HG03039 (cell line): ENCODE measurements around the gene TENM4.

Source experiments
- ATAC-seq: cut with Tn5 transposase; IDR thresholded peaks from one replicate; pipeline ENCODE4 v1.9.1; 2021; ENCODE audit warnings: mild to moderate bottlenecking, moderate library complexity; ENCODE audit not compliant: unreplicated experiment

Gene TENM4

GRCh38 chr11:78876676-78877075 is 564.2 kb downstream of the TENM4 start:
- ATAC-seq: no peak

- no peak for ATAC-seq
Observed at GRCh38 chr11:78870655-78871054, 570.2 kb downstream of the TENM4 start.

DNA sequence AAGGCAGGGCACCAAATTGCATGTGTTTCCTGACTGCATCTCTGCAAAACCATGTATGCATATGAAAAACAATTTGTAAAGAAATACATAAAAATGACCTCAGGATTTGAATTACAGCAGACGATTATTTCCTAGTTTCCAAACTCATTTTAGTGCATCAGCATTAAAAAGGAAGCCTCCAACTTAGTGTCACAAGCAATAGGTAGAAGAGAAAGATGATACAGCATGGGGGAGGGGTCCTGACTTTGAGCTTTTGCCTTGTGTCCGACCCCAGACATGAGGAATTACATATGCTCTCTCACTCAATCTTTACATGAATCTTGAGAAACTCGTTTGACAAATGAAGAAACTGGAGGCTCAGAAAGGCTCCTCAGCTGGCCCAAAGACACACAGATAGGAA is 571.5 kb downstream of the TENM4 start:
- ATAC-seq: no peak

DNA sequence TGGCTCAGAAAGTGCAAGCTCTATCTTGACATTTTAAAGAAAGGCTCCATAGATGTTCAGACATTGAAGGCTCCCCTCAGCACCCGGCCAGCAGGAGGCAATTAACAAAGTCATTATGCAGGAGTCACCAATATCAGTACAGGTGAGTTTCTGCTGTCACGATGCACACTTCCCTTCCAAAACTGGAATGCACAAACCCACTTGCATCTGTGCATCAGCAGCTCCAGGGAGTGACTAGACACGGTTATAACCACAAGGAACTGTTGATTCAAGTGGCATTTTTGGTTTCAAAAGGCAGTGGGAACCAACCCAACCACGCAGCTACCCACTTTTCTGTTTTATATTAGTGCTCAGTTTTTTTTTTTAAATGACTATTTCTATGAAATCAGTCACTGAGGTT is 572.3 kb downstream of the TENM4 start:
- no peak for ATAC-seq

DNA sequence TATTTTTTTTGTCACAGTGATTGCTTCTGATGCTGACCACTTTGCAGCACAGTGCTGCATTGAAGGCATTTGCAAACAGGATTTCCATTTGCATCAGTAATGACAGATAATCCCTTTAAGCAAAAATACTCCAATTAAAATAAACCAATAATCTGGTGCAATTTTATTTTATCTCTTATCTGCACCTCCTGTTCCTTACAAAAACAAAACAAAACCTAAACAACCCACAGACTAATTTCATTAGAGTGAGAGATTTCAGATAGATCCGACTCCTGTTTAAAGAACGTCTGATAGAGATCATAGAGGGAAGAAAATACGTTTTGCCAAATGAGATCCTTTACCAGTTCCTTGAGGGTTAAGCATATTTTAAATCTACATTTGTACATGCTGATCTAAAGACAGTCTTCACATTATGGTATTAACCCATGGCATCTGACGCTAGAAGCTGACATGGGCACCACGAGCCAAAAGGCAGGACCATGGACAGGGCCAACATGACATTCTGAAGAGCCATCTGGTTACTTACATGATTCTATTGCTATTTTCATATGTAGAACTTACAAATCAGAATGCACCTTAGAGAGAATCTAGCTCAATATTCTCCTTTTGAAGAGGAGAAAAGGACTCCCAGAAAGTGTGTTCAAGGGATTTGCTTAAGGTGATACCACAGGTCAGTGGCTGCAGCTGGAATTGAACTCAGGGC is 580.0 kb downstream of the TENM4 start:
- no peak for ATAC-seq

- ATAC-seq: no peak
Observed at GRCh38 chr11:78857688-78858087, 583.1 kb downstream of the TENM4 start.

DNA sequence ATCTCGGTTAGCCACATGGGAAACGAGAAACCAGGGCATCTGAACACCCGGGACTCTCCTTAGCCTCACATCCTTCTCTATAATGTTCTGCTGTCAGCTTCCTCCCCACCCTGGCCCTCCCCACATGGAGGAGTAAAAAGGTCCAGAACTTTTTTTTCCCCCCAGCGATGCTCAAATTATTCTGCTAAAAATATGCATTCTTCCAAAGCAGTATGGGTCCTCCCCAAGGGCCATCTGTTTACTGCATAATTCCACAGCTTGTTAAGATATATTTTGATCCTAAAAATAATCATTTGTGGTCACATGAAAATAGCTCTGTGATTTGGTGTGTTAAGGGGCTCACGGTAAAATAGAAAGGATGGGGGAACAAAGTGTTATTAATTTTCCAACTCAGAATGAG is 584.6 kb downstream of the TENM4 start:
- ATAC-seq: no peak

GRCh38 chr11:78855116-78855515 is 585.7 kb downstream of the TENM4 start:
- no peak for ATAC-seq

GRCh38 chr11:78853521-78853920 is 587.3 kb downstream of the TENM4 start:
- ATAC-seq: no peak

DNA sequence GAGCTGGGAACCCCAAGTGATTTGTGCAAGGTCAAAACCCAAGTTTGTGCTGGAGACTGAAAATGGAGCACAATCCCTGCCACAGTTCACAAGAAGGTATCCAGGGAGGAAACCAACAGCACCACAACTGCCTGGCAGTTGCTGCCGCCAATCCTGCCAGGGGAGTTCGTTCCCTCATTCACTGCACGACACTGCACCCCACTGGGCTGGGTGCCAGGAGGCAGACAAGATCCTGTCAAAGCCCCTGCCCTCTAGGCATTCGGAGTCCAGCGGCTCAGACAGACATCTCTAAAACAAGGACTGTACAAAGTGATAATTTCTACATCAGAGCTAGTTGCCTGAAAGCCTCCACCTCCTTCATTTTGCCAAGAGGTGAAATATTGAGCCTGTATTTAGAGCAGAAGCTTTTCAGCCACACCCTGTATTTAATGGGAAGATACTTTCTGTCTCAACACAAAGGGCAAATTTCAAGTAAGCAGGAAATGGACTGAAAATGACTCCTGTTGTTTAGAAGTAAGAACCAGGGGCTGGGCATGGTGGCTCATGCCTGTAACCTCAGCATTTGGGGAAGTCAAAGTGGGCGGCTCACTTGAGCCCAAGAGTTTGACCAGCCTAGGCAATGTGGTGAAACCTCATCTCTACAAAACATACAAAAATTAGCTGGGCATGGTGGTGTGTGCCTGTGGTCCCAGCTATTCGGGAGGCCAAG is 588.8 kb downstream of the TENM4 start:
- ATAC-seq: no peak

DNA sequence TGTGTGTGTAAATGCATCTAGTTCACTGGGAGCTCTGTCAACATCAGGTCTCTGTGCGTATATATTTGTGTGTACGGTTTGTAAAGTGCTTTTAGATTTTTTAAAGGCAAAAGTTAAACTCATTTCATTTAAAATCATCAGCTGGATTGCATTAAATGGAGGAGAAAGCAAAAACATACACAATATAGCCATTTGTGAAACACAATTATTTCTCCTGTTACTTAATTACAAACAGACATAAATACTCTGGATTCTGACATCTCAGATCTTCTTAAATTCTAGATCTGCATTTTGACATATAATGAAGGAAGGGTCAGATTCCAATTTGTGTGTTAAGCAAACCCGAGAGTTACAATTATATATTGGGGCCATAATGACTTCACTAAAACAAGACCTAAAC is 590.8 kb downstream of the TENM4 start:
- no peak for ATAC-seq

- no peak for ATAC-seq
Observed at GRCh38 chr11:78846269-78846668, 594.6 kb downstream of the TENM4 start.

GRCh38 chr11:78845496-78845895 is 595.3 kb downstream of the TENM4 start:
- no peak for ATAC-seq

DNA sequence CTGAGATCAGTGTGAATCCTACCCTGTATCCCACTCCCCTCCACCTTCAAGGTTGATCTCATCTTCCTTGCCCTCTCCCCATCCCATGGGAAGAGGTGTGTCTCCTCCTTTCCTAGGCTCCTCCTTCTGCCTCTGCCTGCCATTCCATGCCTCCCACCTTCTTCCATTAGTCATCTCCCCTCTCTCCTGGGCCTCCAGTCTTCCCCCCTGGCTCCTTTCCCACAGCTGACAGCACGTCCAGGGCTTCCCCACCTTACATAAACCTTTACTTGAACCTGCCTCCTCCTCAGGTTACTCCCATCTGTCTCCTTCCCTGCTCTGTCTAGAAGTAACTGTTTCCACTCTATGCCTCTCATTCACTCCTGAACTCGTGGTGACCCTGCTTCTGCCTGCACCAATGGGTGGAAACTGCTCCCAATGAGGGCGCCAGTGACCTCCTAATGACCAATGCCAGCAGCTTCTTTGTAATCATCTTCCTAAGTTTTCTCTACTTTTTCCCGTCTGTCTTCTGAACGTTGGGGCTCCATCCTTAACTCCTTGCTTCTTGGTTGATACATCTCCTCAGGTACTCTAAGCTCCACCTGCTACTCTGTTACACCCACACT is 599.3 kb downstream of the TENM4 start:
- ATAC-seq: no peak

DNA sequence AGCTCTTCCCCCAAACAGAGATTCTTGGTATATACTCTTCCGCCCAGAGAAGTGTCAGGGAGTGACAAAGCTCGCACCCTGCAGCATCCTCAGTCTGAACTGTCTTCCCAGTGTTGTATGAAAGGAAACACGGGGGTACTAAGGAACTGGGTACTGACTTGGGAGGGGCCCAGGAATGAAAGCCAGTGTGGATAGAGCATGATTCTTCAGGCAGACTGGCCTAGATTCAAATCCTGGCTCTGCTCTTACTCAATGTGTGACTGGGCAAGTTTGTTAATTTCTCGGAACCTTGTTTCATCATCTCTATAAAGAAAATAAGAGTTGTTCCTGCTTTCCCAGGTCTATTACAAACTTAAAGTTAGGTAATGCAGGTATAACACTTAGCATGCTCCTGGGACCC is 600.2 kb downstream of the TENM4 start:
- no peak for ATAC-seq

DNA sequence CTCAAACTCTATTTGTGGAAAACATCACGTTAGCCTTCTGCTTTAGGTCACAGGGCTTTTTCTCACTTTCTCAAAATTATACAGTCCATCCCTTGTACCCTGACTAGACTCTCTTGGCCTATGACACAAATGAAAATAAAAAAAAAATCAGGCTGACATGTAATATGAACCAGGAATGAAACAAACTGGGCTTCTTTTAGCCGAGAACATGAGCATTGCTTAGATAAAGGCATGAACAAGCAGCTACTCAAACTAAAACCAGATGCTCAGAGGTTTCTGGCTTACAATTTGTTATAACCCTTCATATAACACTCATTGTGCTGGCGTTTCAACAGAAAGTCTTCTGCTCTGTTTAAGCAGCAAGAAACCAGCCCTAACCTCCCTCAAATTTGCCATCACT is 600.6 kb downstream of the TENM4 start:
- ATAC-seq: no peak

DNA sequence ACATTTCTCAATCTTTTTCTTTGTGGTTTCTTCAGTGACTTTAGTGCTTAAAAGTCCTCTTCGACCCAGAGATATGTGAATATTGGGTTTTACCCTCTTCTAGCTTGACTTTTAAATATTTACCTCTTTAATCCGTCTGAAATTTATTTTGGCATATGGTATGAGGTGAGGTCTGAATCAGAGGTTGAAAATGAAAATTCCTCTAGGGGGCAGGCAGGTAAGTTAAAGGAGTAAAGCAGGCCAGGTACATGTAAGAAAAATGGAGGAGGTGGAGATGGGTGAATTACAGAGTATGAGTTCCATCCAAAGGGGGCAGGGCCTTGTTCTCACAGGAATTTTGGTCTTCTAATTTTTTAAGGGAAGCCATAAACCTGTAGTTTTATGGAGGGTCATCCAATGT is 602.4 kb downstream of the TENM4 start:
- ATAC-seq: no peak

GRCh38 chr11:78835646-78836045 is 605.2 kb downstream of the TENM4 start:
- no peak for ATAC-seq

- ATAC-seq: no peak
Observed at GRCh38 chr11:78834886-78835285, 605.9 kb downstream of the TENM4 start.

GRCh38 chr11:78833237-78833636 is 607.6 kb downstream of the TENM4 start:
- ATAC-seq: no peak

DNA sequence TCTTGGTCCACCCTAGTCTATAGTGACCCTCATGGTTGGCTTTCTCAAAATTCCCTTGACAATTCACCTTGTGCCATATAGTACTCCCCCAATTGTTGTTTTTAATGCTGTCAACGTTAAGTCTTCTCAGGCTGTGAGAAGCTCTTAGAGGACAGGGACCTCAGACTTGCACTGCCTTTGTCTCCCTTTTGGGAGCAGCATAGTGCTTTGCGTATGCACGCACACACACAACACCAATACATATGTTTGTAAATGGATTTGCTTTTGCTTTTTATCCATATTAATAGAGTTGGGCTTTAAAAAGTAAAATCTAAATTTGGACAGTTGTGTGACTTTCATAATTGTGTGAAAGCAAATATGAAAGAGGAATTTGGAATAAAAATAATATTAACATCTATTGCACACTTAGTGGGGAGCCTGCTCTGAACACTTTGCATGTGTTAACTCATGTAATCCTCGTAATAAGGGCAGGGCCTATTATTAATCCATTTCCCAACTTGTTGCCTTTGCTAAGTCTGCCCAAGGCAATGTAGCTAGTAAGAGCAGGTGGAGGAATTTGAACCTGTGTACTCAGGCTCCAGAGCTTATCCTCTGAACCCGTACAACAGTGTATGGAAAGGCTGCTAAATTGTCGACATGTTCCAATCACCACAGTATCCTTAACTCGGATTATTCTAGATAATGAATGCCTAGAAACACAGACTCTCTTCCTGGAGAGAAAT is 608.4 kb downstream of the TENM4 start:
- no peak for ATAC-seq

DNA sequence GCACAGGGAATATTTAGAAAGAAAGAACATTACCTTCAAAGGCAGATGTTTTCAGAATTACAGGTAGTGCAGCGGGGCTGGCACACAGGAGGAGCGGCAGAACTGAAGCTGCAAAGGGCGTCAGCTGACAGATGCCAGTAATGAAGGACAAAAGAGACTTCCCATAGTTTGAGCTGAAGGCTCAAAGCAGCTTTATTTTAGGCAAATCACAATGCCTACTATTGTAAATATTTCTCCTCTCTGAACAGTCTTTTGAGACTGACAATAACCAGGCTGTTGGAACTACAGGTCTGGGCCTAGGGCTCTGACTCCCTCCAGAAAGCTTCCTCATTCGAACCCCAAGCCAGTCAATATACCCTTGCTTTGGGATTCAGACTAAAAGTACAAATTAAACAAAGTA is 609.3 kb downstream of the TENM4 start:
- no peak for ATAC-seq
